Measurements from ENCODE around the gene LSAMP. TPM values are rescaled to one million over a fixed set of nuclear protein-coding genes. Genes with fewer than 3 reads are reported as not detected.
"Not testable (repeated sequence)": the region's sequence is repeated elsewhere in the genome, so short reads cannot be mapped to it uniquely, and the experiment has no call there.

The LSAMP gene
- total RNA-seq, 1 donor from 2014 or later = 64.9 TPM

DNA sequence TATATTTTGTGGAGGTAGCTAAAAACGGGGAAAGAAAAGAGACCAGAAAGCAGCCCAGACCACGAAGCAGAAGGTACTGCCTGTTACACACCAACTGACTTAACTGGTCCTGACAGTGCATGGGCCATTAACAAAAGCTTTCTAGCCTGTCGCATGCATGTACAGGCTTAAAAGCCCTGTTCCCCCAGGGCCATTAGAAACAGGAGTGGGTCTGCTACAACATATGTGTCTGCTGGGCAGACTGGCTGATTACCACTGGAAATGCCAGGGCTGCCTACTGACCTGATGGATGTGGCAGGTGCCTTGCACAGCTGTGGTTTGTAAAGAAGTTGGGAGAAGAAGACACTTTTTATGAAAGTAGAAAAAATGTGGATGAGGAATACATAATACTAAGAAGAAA lies 684.6 kb downstream of the LSAMP start:
- TF ChIP-seq, protein P1, sequence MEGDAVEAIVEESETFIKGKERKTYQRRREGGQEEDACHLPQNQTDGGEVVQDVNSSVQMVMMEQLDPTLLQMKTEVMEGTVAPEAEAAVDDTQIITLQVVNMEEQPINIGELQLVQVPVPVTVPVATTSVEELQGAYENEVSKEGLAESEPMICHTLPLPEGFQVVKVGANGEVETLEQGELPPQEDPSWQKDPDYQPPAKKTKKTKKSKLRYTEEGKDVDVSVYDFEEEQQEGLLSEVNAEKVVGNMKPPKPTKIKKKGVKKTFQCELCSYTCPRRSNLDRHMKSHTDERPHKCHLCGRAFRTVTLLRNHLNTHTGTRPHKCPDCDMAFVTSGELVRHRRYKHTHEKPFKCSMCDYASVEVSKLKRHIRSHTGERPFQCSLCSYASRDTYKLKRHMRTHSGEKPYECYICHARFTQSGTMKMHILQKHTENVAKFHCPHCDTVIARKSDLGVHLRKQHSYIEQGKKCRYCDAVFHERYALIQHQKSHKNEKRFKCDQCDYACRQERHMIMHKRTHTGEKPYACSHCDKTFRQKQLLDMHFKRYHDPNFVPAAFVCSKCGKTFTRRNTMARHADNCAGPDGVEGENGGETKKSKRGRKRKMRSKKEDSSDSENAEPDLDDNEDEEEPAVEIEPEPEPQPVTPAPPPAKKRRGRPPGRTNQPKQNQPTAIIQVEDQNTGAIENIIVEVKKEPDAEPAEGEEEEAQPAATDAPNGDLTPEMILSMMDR (conservative IDR thresholded peaks at IDR 0.05) = no peak
- no peak for DNase-seq (ENCODE audit: extremely low spot score, unreplicated experiment)
- Mint-ChIP-seq H3K27me3 (peaks cover 3% of the 10 kb centered on the region), H3K9me3 (no peaks in the 10 kb centered on the region), H3K36me3 (no peaks in the 10 kb centered on the region), H3K4me3 (no peak overlapping the region), H3K4me1 (ENCODE audit: unreplicated experiment) (no peaks in the 10 kb centered on the region), H3K27ac (no peak overlapping the region)

DNA sequence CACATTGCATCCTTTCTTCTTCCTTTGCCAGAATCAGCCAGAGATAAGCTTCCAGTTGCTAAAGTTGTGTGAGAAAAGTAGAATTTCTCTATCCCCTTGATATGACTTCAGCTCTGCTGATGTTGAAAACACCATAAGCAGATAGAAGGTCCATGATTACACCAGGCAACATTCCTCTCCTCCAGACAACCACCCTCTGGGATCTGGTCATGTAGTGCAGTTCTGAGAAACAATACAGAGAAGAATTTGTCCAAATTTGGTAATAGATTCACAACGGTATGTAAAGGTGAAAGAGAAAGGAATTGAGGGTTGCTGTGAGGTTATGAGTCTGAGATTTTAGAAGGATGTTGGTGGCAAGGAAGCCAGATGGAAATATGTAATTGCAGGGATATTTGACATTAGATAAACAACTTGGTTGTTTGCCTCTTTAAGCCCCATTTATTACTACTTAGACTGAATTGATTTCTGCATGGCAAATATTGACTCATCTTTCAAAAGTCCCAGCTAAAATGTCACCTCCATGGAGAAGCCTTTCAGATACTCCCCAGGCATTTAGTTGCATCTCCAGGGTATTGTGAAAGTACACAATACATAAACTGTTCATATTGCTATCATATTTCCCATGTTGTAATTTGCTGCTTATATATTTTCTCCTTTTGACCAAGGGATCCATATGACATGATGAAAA lies 687.1 kb downstream of the LSAMP start:
- Mint-ChIP-seq H3K9me3 (no peaks in the 10 kb centered on the region), H3K27me3 (peaks cover 8% of the 10 kb centered on the region), H3K4me1 (ENCODE audit: unreplicated experiment) (no peaks in the 10 kb centered on the region), H3K36me3 (no peaks in the 10 kb centered on the region), H3K27ac (no peak overlapping the region), H3K4me3 (no peak overlapping the region)
- TF ChIP-seq, protein P1 (conservative IDR thresholded peaks at IDR 0.05) = no peak
- DNase-seq (ENCODE audit: extremely low spot score, unreplicated experiment) = no peak

DNA sequence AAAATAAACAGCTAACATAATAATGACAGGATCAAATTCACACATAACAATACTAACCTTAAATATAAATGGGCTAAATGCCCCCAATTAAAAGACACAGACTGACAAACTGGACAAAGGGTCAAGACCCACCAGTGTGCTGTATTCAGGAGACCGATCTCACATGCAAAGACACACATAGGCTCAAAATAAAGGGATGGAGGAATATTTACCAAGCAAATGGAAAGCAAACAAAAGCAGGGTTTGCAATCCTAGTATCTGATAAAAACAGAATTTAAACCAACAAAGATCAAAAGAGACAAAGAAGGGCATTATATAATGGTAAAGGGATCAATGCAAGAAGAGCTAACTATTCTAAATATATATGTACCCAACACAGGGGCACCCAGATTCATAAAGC lies 692.3 kb downstream of the LSAMP start:
- H3K27me3 Mint-ChIP-seq = peaks cover 10% of the 10 kb centered on the region
- not testable (repeated sequence) for DNase-seq (ENCODE audit: extremely low spot score, unreplicated experiment); H3K4me1 Mint-ChIP-seq (ENCODE audit: unreplicated experiment); H3K4me3 Mint-ChIP-seq; H3K27ac Mint-ChIP-seq; H3K9me3 Mint-ChIP-seq; H3K36me3 Mint-ChIP-seq

All from type B pancreatic cell (in vitro differentiated cells).